Activated CD4-positive, alpha-beta T cell treated with anti-CD3 and anti-CD28 coated beads, Interleukin-2, amount 10 ng/mL, durations not matched to agents 24 days and 14 days (primary cell): Measurements from ENCODE around the gene NLN. TPM values are rescaled to one million over a fixed set of nuclear protein-coding genes. Genes with fewer than 3 reads are reported as not detected.
A peak's percentile ranks its signal among the peaks of the same experiment; 100 is the strongest.
"Not testable (repeated sequence)": the region's sequence is repeated elsewhere in the genome, so short reads cannot be mapped to it uniquely, and the experiment has no call there.

Experiments
- DNase-seq: peaks from one replicate; pipeline ENCODE4 v3.0.0; 2022
- H3K27ac Mint-ChIP-seq: one replicate; pipeline ENCODE4 v1.8.0; 2022; ENCODE audit warnings: mild to moderate bottlenecking, mixed read lengths
- H3K27me3 Mint-ChIP-seq: one replicate; pipeline ENCODE4 v1.8.0; 2022; ENCODE audit warnings: mixed read lengths
- H3K36me3 Mint-ChIP-seq: one replicate; pipeline ENCODE4 v1.8.0; 2022; ENCODE audit warnings: low read depth, mild to moderate bottlenecking, mixed read lengths
- H3K4me1 Mint-ChIP-seq: one replicate; pipeline ENCODE4 v1.8.0; 2021; ENCODE audit warnings: mixed read lengths
- H3K4me3 Mint-ChIP-seq: one replicate; pipeline ENCODE4 v1.8.0; 2022; ENCODE audit warnings: mild to moderate bottlenecking, moderate library complexity, mixed read lengths
- H3K9me3 Mint-ChIP-seq: one replicate; pipeline ENCODE4 v1.8.0; 2021; ENCODE audit warnings: mixed read lengths
- intact Hi-C: fragments of 100-400 bp; cut with micrococcal nuclease; formaldehyde crosslinking; loops from one replicate; pipeline ENCODE4 v1.15.1; 2023
- total RNA-seq: library from RNA; stranded (reverse); gene quantifications from 2 replicates; pipeline ENCODE4 v1.2.3, GENCODE V29; 2022

Gene NLN
- total RNA-seq, 1 donor from 2014 or later = 28.0 TPM

GRCh38 chr5:65828022-65828896 lies 106.3 kb downstream of the NLN start:
- no peaks in the 10 kb centered on the region for H3K9me3 Mint-ChIP-seq
- no peak for DNase-seq
- no peak overlapping the region for H3K4me3 Mint-ChIP-seq
- H3K4me1 Mint-ChIP-seq = peaks cover 17% of the 10 kb centered on the region
- intact Hi-C loops = no loop called here
- H3K27ac Mint-ChIP-seq = no peak overlapping the region
- peaks cover 7% of the 10 kb centered on the region for H3K36me3 Mint-ChIP-seq
- no peaks in the 10 kb centered on the region for H3K27me3 Mint-ChIP-seq

DNA sequence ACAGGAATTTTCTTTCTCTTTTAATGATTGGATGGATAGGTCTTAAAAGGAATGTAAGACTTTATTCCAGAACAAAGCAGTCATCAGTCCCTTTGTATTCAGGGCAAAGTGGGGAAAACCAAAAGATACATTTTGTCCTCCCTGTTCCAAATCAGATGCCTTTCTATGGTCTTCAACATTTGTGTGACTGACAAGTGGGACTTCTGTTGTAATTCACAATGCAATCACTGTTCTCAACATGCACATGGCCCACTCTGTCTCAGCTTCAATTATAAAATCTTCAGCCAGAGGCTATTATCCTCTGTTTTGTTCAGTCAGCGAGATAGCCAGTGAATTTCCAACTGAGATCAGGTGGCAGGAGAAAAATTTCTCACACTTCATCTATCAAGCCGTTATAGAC lies 108.9 kb downstream of the NLN start:
- Mint-ChIP-seq H3K4me3 (no peak overlapping the region), H3K27ac (no peak overlapping the region), H3K36me3 (peaks cover 1% of the 10 kb centered on the region), H3K27me3 (no peaks in the 10 kb centered on the region), H3K4me1 (peaks cover 6% of the 10 kb centered on the region), H3K9me3 (no peaks in the 10 kb centered on the region)
- intact Hi-C loops = no loop called here
- no peak for DNase-seq

- intact Hi-C loops = no loop called here
- Mint-ChIP-seq H3K36me3 (peaks cover 1% of the 10 kb centered on the region), H3K9me3 (no peaks in the 10 kb centered on the region), H3K4me1 (peaks cover 2% of the 10 kb centered on the region), H3K27ac (peak overlapping the region; percentile 56), H3K4me3 (no peak overlapping the region), H3K27me3 (no peaks in the 10 kb centered on the region)
- no peak for DNase-seq
Observed at GRCh38 chr5:65831276-65831675, 109.3 kb downstream of the NLN start.

DNA sequence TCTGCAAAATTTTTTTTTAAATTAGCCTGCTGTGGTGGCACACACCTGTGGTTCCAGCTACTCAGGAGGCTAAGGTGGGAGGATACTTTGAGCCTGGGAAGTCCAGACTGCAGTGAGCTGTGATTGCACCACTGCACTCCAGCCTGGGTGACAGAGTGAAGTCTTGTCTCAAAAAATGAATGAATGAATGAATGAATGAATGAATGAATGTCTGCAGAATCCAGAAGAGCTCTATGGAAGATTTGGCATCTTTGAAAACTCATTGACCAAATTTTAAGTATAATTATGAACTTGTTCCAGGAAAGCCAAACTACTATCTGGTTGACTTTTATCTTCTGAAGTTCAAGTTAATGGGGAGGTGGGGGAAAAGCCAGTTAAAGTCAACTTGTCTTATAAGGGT lies 110.1 kb downstream of the NLN start:
- Mint-ChIP-seq H3K4me3 (no peak overlapping the region), H3K36me3 (peaks cover 1% of the 10 kb centered on the region), H3K27me3 (no peaks in the 10 kb centered on the region), H3K9me3 (no peaks in the 10 kb centered on the region), H3K27ac (no peak overlapping the region), H3K4me1 (no peaks in the 10 kb centered on the region)
- intact Hi-C loops = no loop called here
- no peak for DNase-seq

GRCh38 chr5:65832603-65833228 lies 110.7 kb downstream of the NLN start:
- DNase-seq = no peak
- H3K27ac Mint-ChIP-seq = no peak overlapping the region
- intact Hi-C loops = no loop called here
- no peak overlapping the region for H3K4me3 Mint-ChIP-seq
- no peaks in the 10 kb centered on the region for H3K36me3 Mint-ChIP-seq
- no peaks in the 10 kb centered on the region for H3K4me1 Mint-ChIP-seq
- no peaks in the 10 kb centered on the region for H3K9me3 Mint-ChIP-seq
- no peaks in the 10 kb centered on the region for H3K27me3 Mint-ChIP-seq

GRCh38 chr5:65833780-65834179 lies 111.8 kb downstream of the NLN start:
- no peak overlapping the region for H3K27ac Mint-ChIP-seq
- no peaks in the 10 kb centered on the region for H3K9me3 Mint-ChIP-seq
- H3K4me3 Mint-ChIP-seq = no peak overlapping the region
- no peak for DNase-seq
- no peaks in the 10 kb centered on the region for H3K4me1 Mint-ChIP-seq
- intact Hi-C loops = no loop called here
- no peaks in the 10 kb centered on the region for H3K27me3 Mint-ChIP-seq
- no peaks in the 10 kb centered on the region for H3K36me3 Mint-ChIP-seq

- no peaks in the 10 kb centered on the region for H3K4me1 Mint-ChIP-seq
- no peak overlapping the region for H3K4me3 Mint-ChIP-seq
- no peaks in the 10 kb centered on the region for H3K27me3 Mint-ChIP-seq
- H3K36me3 Mint-ChIP-seq = peaks cover 1% of the 10 kb centered on the region
- H3K9me3 Mint-ChIP-seq = no peaks in the 10 kb centered on the region
- no peak for DNase-seq
- intact Hi-C loops = no loop called here
- no peak overlapping the region for H3K27ac Mint-ChIP-seq
Observed at GRCh38 chr5:65834306-65834705, 112.3 kb downstream of the NLN start.

DNA sequence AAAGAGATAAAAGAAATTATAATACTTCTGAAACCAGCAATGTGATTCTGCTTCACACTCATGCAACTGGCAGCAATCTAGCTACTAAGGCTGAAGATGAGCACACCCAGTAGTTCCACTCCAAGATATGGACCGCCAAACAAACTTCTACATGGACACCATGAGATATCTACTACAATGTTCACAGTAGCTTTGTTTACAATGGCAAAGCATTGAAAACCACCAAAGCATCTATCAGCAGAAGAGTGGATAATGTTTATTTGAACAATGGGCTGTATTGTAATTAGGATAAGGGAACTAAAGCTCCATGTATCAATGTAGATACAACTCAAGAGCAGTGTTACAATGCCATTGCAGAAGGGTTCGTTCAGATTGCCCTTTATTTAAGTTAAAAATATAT lies 113.2 kb downstream of the NLN start:
- H3K4me1 Mint-ChIP-seq = peaks cover 2% of the 10 kb centered on the region
- H3K4me3 Mint-ChIP-seq = no peak overlapping the region
- peaks cover 2% of the 10 kb centered on the region for H3K36me3 Mint-ChIP-seq
- no peaks in the 10 kb centered on the region for H3K27me3 Mint-ChIP-seq
- intact Hi-C loops = no loop called here
- no peaks in the 10 kb centered on the region for H3K9me3 Mint-ChIP-seq
- no peak overlapping the region for H3K27ac Mint-ChIP-seq
- DNase-seq = no peak

DNA sequence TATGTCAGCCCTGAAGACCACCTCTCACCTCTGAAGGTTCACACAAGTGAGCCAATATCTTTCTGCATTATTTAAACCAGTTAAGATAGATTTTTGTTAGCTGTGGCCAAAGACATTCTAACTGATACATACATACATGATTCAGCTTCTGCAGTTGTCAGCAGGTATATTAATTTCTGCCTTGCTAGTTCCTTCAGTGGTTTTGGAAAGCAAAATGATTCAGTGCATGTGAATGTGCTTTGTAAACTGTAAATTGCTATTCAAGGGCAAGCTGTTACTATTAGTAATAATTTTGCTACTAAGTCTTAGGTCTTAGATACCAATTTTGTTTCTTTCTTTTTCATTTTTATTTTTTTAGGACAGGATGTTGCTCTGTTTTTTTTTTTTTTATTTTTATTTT lies 115.1 kb downstream of the NLN start:
- DNase-seq = no peak
- peaks cover 2% of the 10 kb centered on the region for H3K36me3 Mint-ChIP-seq
- H3K9me3 Mint-ChIP-seq = no peaks in the 10 kb centered on the region
- intact Hi-C loops = no loop called here
- H3K4me1 Mint-ChIP-seq = peaks cover 3% of the 10 kb centered on the region
- no peak overlapping the region for H3K4me3 Mint-ChIP-seq
- no peaks in the 10 kb centered on the region for H3K27me3 Mint-ChIP-seq
- H3K27ac Mint-ChIP-seq = no peak overlapping the region

DNA sequence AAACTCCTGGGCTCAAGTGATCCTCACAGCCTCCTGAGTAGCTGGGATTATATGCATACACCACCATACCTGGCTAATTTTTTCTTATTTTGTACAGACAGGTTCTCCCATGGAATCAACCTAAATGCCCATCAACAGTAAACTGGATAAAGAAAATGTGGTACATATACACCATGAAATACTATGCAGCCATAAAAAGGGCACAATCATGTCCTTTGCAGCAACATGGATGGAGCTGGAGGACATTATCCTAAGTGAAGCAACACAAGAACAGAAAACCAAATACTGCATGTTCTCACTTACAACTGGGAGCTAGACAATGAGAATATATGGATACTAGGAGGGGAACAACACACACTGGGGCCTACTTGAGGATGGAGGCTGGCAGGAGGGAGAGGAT lies 117.2 kb downstream of the NLN start:
- H3K4me3 Mint-ChIP-seq, DNase-seq, H3K36me3 Mint-ChIP-seq, H3K27me3 Mint-ChIP-seq, H3K27ac Mint-ChIP-seq, intact Hi-C loops, H3K4me1 Mint-ChIP-seq, H3K9me3 Mint-ChIP-seq: not testable (repeated sequence)

DNA sequence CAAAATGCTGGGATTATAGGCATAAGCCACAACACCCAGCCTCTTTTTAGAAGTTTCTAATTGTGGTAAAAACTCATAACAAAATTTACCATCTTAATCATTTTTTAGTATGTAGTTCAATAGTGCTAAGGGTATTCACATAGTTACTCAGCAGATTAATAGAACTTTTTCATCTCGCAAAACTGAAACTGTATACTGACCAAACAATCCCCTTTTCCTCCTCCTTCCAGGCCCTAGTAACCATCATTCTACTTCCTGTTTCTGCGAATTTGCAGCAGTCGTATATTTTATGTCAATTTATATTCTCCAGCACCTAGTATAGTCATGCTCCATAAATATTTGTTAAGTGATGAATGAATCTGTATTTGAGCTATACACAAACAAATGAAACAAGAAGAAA lies 118.1 kb downstream of the NLN start:
- peaks cover 3% of the 10 kb centered on the region for H3K4me1 Mint-ChIP-seq
- H3K36me3 Mint-ChIP-seq = peaks cover 2% of the 10 kb centered on the region
- no peak overlapping the region for H3K4me3 Mint-ChIP-seq
- H3K27me3 Mint-ChIP-seq = no peaks in the 10 kb centered on the region
- H3K9me3 Mint-ChIP-seq = no peaks in the 10 kb centered on the region
- no peak for DNase-seq
- intact Hi-C loops = no loop called here
- no peak overlapping the region for H3K27ac Mint-ChIP-seq

GRCh38 chr5:65844763-65845162 lies 122.8 kb downstream of the NLN start:
- H3K27me3 Mint-ChIP-seq, H3K36me3 Mint-ChIP-seq, DNase-seq, intact Hi-C loops, H3K4me3 Mint-ChIP-seq, H3K27ac Mint-ChIP-seq, H3K4me1 Mint-ChIP-seq: not testable (repeated sequence)
- peaks cover 11% of the 10 kb centered on the region for H3K9me3 Mint-ChIP-seq

DNA sequence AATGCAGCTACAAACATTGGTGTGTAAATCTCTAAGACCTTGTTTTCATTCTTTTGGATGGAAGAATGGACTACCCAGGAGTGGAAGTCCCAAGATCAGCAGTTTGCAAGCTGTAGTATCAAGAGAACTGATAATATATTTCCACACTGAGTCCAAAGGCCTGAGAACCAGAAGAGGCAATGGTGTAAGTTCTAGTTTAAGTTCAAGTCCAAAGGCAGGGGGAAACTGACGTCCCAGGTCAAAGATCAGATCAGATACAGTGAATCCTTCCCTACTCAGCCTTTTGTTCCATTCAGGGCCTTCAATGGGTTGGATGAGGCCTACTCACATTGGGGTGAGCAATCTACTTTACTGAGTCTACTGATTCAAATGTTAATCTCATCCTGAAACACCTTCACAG lies 124.1 kb downstream of the NLN start:
- peaks cover 14% of the 10 kb centered on the region for H3K27me3 Mint-ChIP-seq
- H3K36me3 Mint-ChIP-seq = no peaks in the 10 kb centered on the region
- intact Hi-C loops = no loop called here
- peaks cover 2% of the 10 kb centered on the region for H3K4me1 Mint-ChIP-seq
- peaks cover 20% of the 10 kb centered on the region for H3K9me3 Mint-ChIP-seq
- H3K27ac Mint-ChIP-seq = no peak overlapping the region
- no peak for DNase-seq
- no peak overlapping the region for H3K4me3 Mint-ChIP-seq

DNA sequence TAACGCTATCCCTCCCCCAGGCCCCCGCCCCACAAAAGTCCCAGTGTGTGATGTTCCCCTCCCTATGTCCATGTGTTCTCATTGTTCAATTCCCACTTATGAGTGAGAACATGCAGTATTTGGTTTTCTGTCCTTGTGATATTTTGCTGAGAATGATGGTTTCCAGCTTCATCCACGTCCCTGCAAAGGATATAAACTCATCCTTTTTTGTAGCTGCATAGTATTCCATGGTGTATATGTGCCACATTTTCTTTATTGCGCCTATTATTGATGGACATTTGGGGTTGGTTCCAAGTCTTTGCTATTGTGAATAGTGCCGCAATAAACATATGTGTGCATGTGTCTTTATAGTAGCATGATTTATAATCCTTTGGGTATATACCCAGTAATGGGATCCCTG lies 125.0 kb downstream of the NLN start:
- H3K27ac Mint-ChIP-seq, DNase-seq, H3K36me3 Mint-ChIP-seq, intact Hi-C loops, H3K4me1 Mint-ChIP-seq, H3K4me3 Mint-ChIP-seq: not testable (repeated sequence)
- H3K27me3 Mint-ChIP-seq = peaks cover 21% of the 10 kb centered on the region
- peaks cover 25% of the 10 kb centered on the region for H3K9me3 Mint-ChIP-seq
